OCI-LY7 (cell line): Measurements from ENCODE around the gene ZBTB5. TPM values are rescaled to one million over a fixed set of nuclear protein-coding genes. Genes with fewer than 3 reads are reported as not detected.
A peak's percentile ranks its signal among the peaks of the same experiment; 100 is the strongest.

Experiments used
- BruUV-seq: library from RNA; stranded (reverse); fragments of 400-500 nt; replicated peaks from 2 replicates; lab custom pipeline; 2021; lab: Mats Ljungman, UMichigan
- CTCF ChIA-PET: fragments of 300-600 bp; sonication (Branson Sonifier 250); formaldehyde crosslinking; loops from one replicate; lab custom pipeline; 2022; ENCODE audit warnings: antibody characterized with exemption; ENCODE audit not compliant: unreplicated experiment; lab: Charles Lee
- POLR2A ChIA-PET: fragments of 300-600 bp; sonication (Branson Sonifier 250); formaldehyde crosslinking; loops from one replicate; lab custom pipeline; 2022; ENCODE audit warnings: antibody characterized with exemption; lab: Charles Lee
- DNase-seq: peaks from one replicate; pipeline ENCODE4 v3.0.0-alpha.2; 2015; ENCODE audit warnings: low spot score
- H2AFZ ChIP-seq: fragments of 200-600 bp; sonication (generic), shearing (Covaris generic); 2 replicates; pipeline ENCODE4 v1.6.1; 2014; ENCODE audit warnings: mild to moderate bottlenecking, antibody characterized with exemption, low read length, moderate library complexity
- H3K27ac ChIP-seq: fragments of 200-600 bp; sonication (generic); 2 replicates; pipeline ENCODE4 v1.5.1; 2014; ENCODE audit warnings: mixed run types, low read depth, mild to moderate bottlenecking, moderate library complexity, low read length, inconsistent platforms; ENCODE audit not compliant: poor library complexity, severe bottlenecking
- H3K36me3 ChIP-seq: fragments of 200-600 bp; sonication (generic); 2 replicates; pipeline ENCODE4 v1.6.1; 2014; ENCODE audit warnings: mild to moderate bottlenecking, antibody characterized with exemption, low read length, moderate library complexity, mixed read lengths; ENCODE audit not compliant: insufficient read depth
- H3K4me1 ChIP-seq: fragments of 200-600 bp; sonication (generic); 2 replicates; pipeline ENCODE4 v1.5.1; 2014; ENCODE audit warnings: mild to moderate bottlenecking, low read length; ENCODE audit not compliant: insufficient read depth, poor library complexity, severe bottlenecking
- H3K4me2 ChIP-seq: fragments of 200-600 bp; sonication (generic); 2 replicates; pipeline ENCODE4 v1.6.1; 2014; ENCODE audit warnings: mild to moderate bottlenecking, low read length
- H3K4me3 ChIP-seq: fragments of 200-600 bp; sonication (generic); 2 replicates; pipeline ENCODE4 v1.5.1; 2014; ENCODE audit warnings: mild to moderate bottlenecking, low read depth, low read length; ENCODE audit not compliant: poor library complexity, severe bottlenecking
- H3K79me2 ChIP-seq: fragments of 200-600 bp; sonication (generic); 2 replicates; pipeline ENCODE4 v1.6.1; 2016; ENCODE audit warnings: low read depth, mild to moderate bottlenecking, low read length, moderate library complexity, mixed read lengths; ENCODE audit not compliant: insufficient read depth
- H3K9me2 ChIP-seq: fragments of 200-600 bp; sonication (generic); 2 replicates; pipeline ENCODE4 v1.6.1; 2016; ENCODE audit warnings: mild to moderate bottlenecking, low read length, mixed read lengths; ENCODE audit not compliant: insufficient read depth
- H3K9me3 ChIP-seq: fragments of 200-600 bp; sonication (generic); 2 replicates; pipeline ENCODE4 v1.6.1; 2014; ENCODE audit warnings: mild to moderate bottlenecking, mixed run types, low read length, mixed read lengths
- H4K20me1 ChIP-seq: fragments of 200-600 bp; sonication (generic); 2 replicates; pipeline ENCODE4 v1.6.1; 2014; ENCODE audit warnings: mild to moderate bottlenecking, antibody characterized with exemption, low read length, moderate library complexity, mixed read lengths; ENCODE audit not compliant: insufficient read depth
- CTCF ChIP-seq: fragments of 200-600 bp; sonication (generic); conservative IDR thresholded peaks from 2 replicates; pipeline ENCODE4 v1.5.1; 2014; ENCODE audit warnings: mild to moderate bottlenecking, antibody characterized with exemption, low read length, moderate library complexity, mixed read lengths
- EZH2phosphoT487 ChIP-seq: fragments of 200-600 bp; sonication (generic); IDR thresholded peaks from 2 replicates; pipeline ENCODE4 v1.6.1; 2018; ENCODE audit warnings: low read depth, borderline replicate concordance, mild to moderate bottlenecking, mixed run types, antibody characterized with exemption, low read length, moderate library complexity, mixed read lengths
- intact Hi-C: fragments of 100-400 bp; cut with micrococcal nuclease; formaldehyde crosslinking; loops from one replicate; pipeline ENCODE4 v1.10.0; 2022; ENCODE audit not compliant: unreplicated experiment
- total RNA-seq, 2 experiments: library from RNA; depleted of rRNA in 1 of 2; stranded (reverse); fragments of >200 nt in 1 of 2; shearing (Covaris generic) in 1 of 2; gene quantifications; 2 replicates each; pipeline ENCODE4 v1.2.3, GENCODE V29; 2014 to 2022

The ZBTB5 gene
- total RNA-seq, 2 experiments from 2014 or later: 20.2 to 31.9 TPM

- no TSS peak for BruUV-seq
- no peak for DNase-seq
- no peak for TF ChIP-seq CTCF
- TF ChIP-seq EZH2phosphoT487: no peak
- Histone ChIP-seq H3K9me3 (no peaks in the 10 kb centered on the region), H3K4me1 (peaks cover 85% of the 10 kb centered on the region), H3K79me2 (peaks cover 16% of the 10 kb centered on the region; the same call in 1 of the 2 replicates), H3K4me2 (no peak overlapping the region), H3K9me2 (no peaks in the 10 kb centered on the region), H3K27ac (no peak overlapping the region), H4K20me1 (no peaks in the 10 kb centered on the region), H3K4me3 (no peak overlapping the region), H3K36me3 (0 out of 2 replicates have a peak, but pooled peaks cover 5% of the 10 kb centered on the region), H2AFZ (no peak overlapping the region)
- CTCF ChIA-PET: no interaction called here
- intact Hi-C loops: no loop called here
- POLR2A ChIA-PET: interaction anchor here (0.5 to 1.1 kb wide), 4 partner anchors 10 to 122 kb away, joined by 3 to 5 read pairs (median 3); no protein-coding TSS in a partner anchor
Observed at GRCh38 chr9:37419204-37419603, 46.0 kb downstream of the ZBTB5 start.

GRCh38 chr9:37417857-37418618, 47.2 kb downstream of the ZBTB5 start:
- H3K27ac ChIP-seq: peak overlapping the region; percentile 30
- intact Hi-C loops: no loop called here
- H2AFZ ChIP-seq: peak overlapping the region; percentile 68; the same call in 1 of the 2 replicates
- no peak for TF ChIP-seq EZH2phosphoT487
- peaks cover 4% of the 10 kb centered on the region; the same call in 1 of the 2 replicates for H3K79me2 ChIP-seq
- DNase-seq: no peak
- H3K4me3 ChIP-seq: no peak overlapping the region
- no peaks in the 10 kb centered on the region for H4K20me1 ChIP-seq
- CTCF ChIA-PET: no interaction called here
- H3K9me2 ChIP-seq: no peaks in the 10 kb centered on the region
- H3K9me3 ChIP-seq: no peaks in the 10 kb centered on the region
- H3K4me1 ChIP-seq: peaks cover 86% of the 10 kb centered on the region
- BruUV-seq: no TSS peak
- POLR2A ChIA-PET: interaction anchor here (0.9 kb wide), 1 partner anchor 41 kb away, joined by 3 read pairs; no protein-coding TSS in a partner anchor
- H3K36me3 ChIP-seq: no peaks in the 10 kb centered on the region
- peak overlapping the region; percentile 6; the same call in 1 of the 2 replicates for H3K4me2 ChIP-seq

- Histone ChIP-seq H3K4me1 (peaks cover 93% of the 10 kb centered on the region), H3K27ac (peak overlapping the region; percentile 30), H3K4me2 (peak overlapping the region; percentile 6; the same call in 1 of the 2 replicates), H3K36me3 (no peaks in the 10 kb centered on the region), H3K4me3 (no peak overlapping the region), H4K20me1 (no peaks in the 10 kb centered on the region), H3K9me3 (no peaks in the 10 kb centered on the region), H3K9me2 (no peaks in the 10 kb centered on the region), H3K79me2 (no peaks in the 10 kb centered on the region; the same call in 1 of the 2 replicates), H2AFZ (peak overlapping the region; percentile 68)
- CTCF ChIA-PET: no interaction called here
- DNase-seq: peak; percentile 53
- TF ChIP-seq CTCF: 0 out of 2 replicates have a peak, but pooled peaks have one; percentile 26
- TF ChIP-seq EZH2phosphoT487: no peak
- intact Hi-C loops: no loop called here
- BruUV-seq: no TSS peak
- POLR2A ChIA-PET: no interaction called here
Observed at GRCh38 chr9:37417252-37417803, 47.9 kb downstream of the ZBTB5 start.
